Measurements from ENCODE around the gene COL12A1.

COL12A1 gene

DNA sequence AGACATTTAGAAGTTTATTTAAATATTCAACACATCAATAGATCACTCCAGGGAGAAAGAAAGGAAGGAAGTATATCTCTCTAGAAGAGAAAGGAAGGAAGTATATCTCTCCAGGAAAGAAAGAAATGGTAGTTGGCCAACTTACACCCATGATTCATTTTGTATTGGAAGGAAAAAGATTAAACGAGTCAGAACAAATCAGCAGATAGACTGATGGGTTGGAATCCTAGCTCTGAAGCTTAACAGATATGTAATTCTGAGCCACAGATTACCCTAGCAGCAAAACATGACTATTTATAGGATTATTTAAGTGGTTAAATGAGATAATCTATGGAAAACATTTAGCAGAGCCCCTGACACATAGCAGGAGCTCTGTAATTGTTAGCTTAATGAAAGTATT lies 27.1 kb downstream of the COL12A1 start:
- Histone ChIP-seq H3K9me3 (ENCODE audit: control insufficient read depth, insufficient read depth, low read length) (no peaks in the 10 kb centered on the region), H3K4me1 (ENCODE audit: insufficient read depth, low read length) (no peaks in the 10 kb centered on the region), H3K36me3 (ENCODE audit: insufficient read depth, low read length) (no peaks in the 10 kb centered on the region), H3K9ac (ENCODE audit: low read depth, low read length) (no peak overlapping the region)

DNA sequence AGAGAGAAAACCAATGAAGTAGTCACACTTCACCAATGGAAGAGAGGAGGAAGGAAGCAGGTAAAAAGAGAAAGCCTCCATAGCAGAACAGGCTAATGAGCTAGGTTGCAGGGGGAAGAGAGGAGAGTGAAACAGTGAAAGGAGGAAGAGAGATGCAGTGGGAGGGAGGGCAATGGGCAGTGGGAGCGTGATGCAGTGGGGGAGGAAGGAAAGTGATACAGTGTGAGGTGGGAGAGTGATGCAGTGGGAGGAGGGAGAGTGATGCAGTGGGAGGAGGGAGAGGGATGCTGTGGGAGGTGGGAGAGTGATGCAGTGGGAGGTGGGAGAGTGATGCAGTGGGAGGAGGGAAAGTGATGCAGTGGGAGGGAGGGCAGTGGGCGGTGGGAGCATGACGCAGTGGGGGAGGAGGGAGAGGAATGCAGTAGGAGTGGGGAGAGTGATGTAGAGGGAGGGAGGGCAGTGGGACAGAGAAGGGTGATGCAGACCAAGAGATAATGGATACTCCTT lies 29.7 kb downstream of the COL12A1 start:
- Histone ChIP-seq H3K9me3 (ENCODE audit: control insufficient read depth, insufficient read depth, low read length) (no peaks in the 10 kb centered on the region), H3K4me1 (ENCODE audit: insufficient read depth, low read length) (no peaks in the 10 kb centered on the region), H3K9ac (ENCODE audit: low read depth, low read length) (no peak overlapping the region), H3K36me3 (ENCODE audit: insufficient read depth, low read length) (no peaks in the 10 kb centered on the region)

DNA sequence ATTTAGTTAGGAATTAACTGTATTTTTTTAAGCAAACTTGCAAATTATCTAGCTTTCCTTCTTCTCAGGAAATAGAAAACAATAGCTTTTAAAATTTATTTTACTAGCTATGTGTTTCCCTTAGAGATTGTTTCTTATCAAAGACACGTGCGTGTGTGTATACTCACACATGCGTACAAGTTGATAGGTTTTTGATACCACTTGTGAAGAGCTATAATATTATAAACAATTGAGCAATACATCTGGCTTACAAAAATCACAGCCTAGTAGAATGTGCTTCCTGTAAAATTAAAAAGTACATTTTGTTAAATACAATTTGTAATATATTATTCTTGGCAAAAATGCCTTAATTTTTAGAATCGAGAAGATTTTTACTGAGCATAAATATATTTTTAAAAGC lies 33.9 kb downstream of the COL12A1 start:
- H3K4me1 ChIP-seq (ENCODE audit: insufficient read depth, low read length) = peaks cover 3% of the 10 kb centered on the region; the same call in 1 of the 2 replicates
- H3K36me3 ChIP-seq (ENCODE audit: insufficient read depth, low read length) = no peaks in the 10 kb centered on the region
- H3K9ac ChIP-seq (ENCODE audit: low read depth, low read length) = no peak overlapping the region
- H3K9me3 ChIP-seq (ENCODE audit: control insufficient read depth, insufficient read depth, low read length) = no peaks in the 10 kb centered on the region

DNA sequence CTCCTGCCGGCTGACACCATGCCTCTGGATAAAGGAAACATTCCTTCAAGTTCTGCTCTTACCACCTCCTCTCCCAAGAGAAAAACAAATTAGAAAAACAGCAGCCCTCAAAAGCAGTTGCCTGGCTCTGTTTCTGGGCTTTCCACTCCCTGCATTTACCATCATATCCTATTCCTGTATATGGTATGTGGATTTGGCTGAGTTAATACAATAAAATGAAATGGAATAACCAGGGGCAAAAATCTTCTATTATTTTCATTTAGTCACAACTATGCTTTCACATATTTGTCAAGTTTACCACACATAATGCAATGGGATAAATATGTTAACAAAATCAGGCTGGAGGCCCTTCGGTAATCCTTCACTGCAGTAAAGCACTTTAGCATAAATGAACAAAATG lies 34.3 kb downstream of the COL12A1 start:
- Histone ChIP-seq H3K36me3 (ENCODE audit: insufficient read depth, low read length) (no peaks in the 10 kb centered on the region), H3K9me3 (ENCODE audit: control insufficient read depth, insufficient read depth, low read length) (no peaks in the 10 kb centered on the region), H3K4me1 (ENCODE audit: insufficient read depth, low read length) (peaks cover 3% of the 10 kb centered on the region; the same call in 1 of the 2 replicates), H3K9ac (ENCODE audit: low read depth, low read length) (no peak overlapping the region)

DNA sequence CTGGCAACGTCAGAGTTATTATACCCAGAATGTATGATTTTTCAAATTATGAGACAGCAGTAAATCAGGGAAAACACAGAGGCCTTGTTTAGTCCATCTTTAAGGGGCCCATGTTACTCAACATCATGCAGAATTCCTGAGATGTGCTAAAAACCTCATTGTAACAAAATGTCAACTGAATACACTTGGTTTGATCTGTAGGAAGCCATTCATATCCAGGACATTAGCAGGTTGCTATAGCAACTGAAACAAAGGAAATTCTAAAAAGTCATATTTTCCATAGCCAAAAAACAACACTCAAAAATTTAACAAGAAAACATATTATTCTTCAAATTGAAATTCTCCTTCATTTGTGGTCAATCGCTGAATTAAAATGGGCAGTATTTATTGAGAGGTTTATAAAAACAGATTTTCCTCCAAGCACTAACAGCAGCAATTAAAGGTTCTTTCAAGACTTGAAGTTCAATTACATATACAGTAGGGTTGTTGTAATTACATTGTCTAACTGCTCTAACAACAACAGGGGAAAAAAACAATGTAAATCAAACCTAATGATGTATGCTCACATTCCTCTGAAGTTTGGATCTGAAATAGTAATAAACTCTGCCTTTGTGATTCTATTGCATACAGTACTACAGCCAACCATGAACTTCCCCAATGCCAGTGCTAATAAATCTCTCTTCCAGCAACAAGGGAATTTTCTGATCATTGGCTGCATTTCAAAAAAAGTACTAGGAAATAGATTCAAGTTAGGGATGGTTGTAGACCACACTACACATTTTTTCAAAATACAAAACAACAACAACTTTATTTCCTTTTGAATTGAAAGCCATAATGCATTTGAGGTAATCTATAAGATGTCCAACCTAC lies 34.9 kb downstream of the COL12A1 start:
- no peaks in the 10 kb centered on the region for H3K9me3 ChIP-seq (ENCODE audit: control insufficient read depth, insufficient read depth, low read length)
- peaks cover 3% of the 10 kb centered on the region; the same call in 1 of the 2 replicates for H3K4me1 ChIP-seq (ENCODE audit: insufficient read depth, low read length)
- H3K9ac ChIP-seq (ENCODE audit: low read depth, low read length) = no peak overlapping the region
- no peaks in the 10 kb centered on the region for H3K36me3 ChIP-seq (ENCODE audit: insufficient read depth, low read length)

DNA sequence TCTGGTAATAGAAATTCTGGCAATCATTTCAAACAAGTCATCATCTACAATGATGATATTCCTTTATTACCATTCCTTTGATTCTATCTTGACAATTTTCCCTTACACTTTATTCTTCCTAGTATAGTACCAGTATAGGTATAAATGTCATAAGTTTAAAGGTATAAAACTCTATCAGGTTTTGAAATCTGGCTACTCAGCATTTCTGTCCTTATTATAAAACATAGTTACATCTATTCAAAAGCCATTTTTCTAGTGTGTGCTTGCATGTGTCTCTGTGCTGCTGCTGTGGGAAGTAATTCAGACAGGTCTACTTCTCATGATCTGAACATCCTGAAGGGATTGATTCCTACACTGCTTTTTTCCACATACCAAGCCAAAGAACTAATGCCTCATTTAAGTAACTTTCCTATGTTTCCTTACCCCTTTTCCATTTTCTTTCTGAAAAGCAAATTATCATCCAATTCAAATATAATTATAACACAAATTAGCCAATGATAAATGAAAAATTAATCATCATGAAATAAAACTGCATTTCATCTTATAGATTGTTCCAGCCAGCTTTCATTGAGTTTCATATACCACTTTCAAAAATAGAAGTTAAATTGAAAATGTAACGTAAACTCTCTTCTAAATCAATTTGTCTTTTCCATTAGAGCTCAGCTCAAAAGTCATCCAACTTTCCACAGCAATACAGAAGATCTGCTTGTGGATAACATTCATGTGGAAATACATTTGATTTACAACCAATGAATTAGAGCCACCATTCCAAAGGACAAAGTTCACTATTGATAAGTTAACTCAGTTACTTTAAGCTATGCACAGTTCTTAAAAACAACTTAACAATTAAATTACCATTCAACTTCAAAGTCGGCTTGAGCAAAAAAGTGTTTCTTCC lies 35.9 kb downstream of the COL12A1 start:
- H3K9ac ChIP-seq (ENCODE audit: low read depth, low read length) = no peak overlapping the region
- H3K4me1 ChIP-seq (ENCODE audit: insufficient read depth, low read length) = peaks cover 3% of the 10 kb centered on the region; the same call in 1 of the 2 replicates
- no peaks in the 10 kb centered on the region for H3K36me3 ChIP-seq (ENCODE audit: insufficient read depth, low read length)
- no peaks in the 10 kb centered on the region for H3K9me3 ChIP-seq (ENCODE audit: control insufficient read depth, insufficient read depth, low read length)

DNA sequence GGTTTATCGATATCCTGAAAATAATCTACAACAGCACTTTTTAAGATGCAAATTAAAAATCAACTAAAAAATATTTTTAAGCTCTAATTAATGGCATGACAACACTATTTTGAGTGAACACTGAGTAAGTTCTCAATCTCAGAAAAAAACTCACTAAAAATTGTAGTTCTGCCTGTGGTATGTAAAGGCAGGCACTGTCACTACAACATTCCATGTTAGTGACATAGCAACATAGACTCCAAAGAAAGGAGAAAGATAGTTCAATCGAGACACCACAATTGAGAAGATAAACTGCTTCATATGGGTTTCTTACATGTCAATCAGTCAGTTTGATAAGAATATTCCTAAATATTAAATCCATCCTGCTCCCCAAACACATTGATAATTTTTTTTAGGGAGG lies 38.0 kb downstream of the COL12A1 start:
- H3K36me3 ChIP-seq (ENCODE audit: insufficient read depth, low read length) = no peaks in the 10 kb centered on the region
- H3K9me3 ChIP-seq (ENCODE audit: control insufficient read depth, insufficient read depth, low read length) = no peaks in the 10 kb centered on the region
- no peak overlapping the region for H3K9ac ChIP-seq (ENCODE audit: low read depth, low read length)
- H3K4me1 ChIP-seq (ENCODE audit: insufficient read depth, low read length) = peaks cover 3% of the 10 kb centered on the region; the same call in 1 of the 2 replicates

DNA sequence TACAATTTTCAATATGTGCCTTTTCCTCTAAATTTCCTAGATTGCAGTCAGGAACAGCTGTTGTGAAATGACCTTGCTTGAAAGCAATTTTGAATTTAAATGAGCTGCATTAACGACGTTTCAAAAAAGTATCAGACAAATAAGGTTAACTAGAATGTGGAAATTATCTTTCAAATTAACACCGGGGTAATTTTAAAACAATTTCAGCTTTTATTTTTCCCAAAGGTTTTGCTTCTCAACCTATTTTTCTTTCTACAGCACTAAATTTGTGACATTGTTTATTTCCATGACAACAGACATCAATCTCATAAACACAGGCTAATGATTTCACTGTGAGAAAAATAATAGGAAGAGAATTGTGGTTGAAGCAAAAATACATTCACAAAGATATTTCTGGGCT lies 38.5 kb downstream of the COL12A1 start:
- Histone ChIP-seq H3K9ac (ENCODE audit: low read depth, low read length) (no peak overlapping the region), H3K36me3 (ENCODE audit: insufficient read depth, low read length) (no peaks in the 10 kb centered on the region), H3K4me1 (ENCODE audit: insufficient read depth, low read length) (peaks cover 3% of the 10 kb centered on the region; the same call in 1 of the 2 replicates), H3K9me3 (ENCODE audit: control insufficient read depth, insufficient read depth, low read length) (no peaks in the 10 kb centered on the region)

DNA sequence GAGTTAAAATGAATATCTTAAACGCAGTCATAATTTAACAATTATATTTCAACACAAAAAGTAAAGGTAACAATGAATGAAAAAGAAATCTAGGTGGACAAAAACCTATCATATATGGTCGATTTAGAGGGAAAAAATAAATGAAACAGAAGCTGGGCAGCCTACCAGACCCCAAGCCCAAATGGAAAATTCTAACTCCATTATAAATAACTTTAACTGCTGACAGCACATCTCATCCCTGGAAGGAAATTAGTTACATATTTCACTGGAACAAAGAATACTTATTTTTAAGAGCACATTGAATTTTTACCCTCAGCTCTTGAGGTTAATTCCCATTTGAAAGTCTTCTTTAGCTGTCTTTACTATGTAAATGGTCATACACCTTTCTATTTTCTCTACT lies 39.1 kb downstream of the COL12A1 start:
- no peak overlapping the region for H3K9ac ChIP-seq (ENCODE audit: low read depth, low read length)
- peaks cover 3% of the 10 kb centered on the region; the same call in 1 of the 2 replicates for H3K4me1 ChIP-seq (ENCODE audit: insufficient read depth, low read length)
- H3K36me3 ChIP-seq (ENCODE audit: insufficient read depth, low read length) = no peaks in the 10 kb centered on the region
- H3K9me3 ChIP-seq (ENCODE audit: control insufficient read depth, insufficient read depth, low read length) = no peaks in the 10 kb centered on the region

DNA sequence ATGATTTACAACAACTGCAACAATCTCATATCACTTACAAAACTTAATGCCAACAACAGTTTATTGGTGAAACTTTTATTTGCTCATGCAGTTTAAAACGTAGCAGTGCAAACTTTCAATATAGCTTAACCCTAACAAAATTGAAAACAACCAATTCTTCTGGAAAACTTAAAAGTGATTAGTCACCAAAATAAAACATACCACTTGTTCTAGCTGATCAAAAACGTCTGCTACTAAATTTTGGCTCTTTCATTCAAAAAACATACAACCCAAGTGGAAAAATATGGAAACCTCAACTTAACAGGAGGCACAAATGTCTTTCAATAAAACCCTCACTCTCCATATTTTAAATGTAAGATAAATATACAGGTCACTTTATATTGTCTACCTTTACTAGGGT lies 39.6 kb downstream of the COL12A1 start:
- H3K9me3 ChIP-seq (ENCODE audit: control insufficient read depth, insufficient read depth, low read length) = no peaks in the 10 kb centered on the region
- no peaks in the 10 kb centered on the region for H3K36me3 ChIP-seq (ENCODE audit: insufficient read depth, low read length)
- no peak overlapping the region for H3K9ac ChIP-seq (ENCODE audit: low read depth, low read length)

DNA sequence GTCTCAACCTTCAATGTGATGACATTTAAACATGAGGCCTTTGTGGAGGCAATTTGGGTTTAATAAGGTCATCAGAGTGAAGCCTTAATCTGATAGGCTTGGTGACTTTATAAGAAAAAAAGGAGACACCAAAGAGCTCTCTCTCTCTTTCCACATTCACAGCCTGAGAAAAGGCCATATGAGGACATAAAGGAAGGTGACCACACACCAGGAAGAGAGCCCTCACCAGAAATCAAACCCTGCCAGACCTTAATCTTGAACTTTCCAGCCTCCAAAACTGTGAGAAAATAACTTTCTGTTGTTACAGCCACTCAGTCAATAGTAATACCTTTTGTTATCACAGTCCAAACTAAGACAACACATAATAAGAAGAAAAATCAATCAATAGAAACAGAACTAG lies 47.7 kb downstream of the COL12A1 start:
- Histone ChIP-seq H3K4me1 (ENCODE audit: insufficient read depth, low read length) (no peaks in the 10 kb centered on the region), H3K9ac (ENCODE audit: low read depth, low read length) (no peak overlapping the region), H3K9me3 (ENCODE audit: control insufficient read depth, insufficient read depth, low read length) (no peaks in the 10 kb centered on the region), H3K36me3 (ENCODE audit: insufficient read depth, low read length) (no peaks in the 10 kb centered on the region)

More for the DNA sequence above, 39.6 kb downstream of the COL12A1 start:
- H3K4me1 ChIP-seq (ENCODE audit: insufficient read depth, low read length) = peaks cover 3% of the 10 kb centered on the region; the same call in 1 of the 2 replicates

DNA sequence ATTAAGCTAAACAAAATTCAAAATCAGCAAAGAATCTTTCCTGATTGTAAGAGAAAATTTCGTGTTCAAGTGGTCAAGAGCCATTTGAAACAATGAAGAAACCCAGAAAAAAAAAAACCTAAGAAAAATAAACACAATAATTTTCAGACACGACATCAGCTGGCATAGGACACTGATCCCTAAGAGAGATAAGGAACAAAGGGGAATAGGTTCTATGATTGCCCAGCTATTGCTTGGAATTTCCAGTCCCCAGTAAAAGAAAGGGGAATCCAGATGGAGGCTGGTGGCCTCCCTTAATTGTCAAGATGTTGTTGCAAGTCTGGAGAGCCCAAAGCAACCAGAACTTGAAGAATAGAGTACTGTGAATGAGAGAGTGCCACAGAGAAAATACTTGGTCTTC lies 48.5 kb downstream of the COL12A1 start:
- Histone ChIP-seq H3K36me3 (ENCODE audit: insufficient read depth, low read length) (no peaks in the 10 kb centered on the region), H3K9me3 (ENCODE audit: control insufficient read depth, insufficient read depth, low read length) (no peaks in the 10 kb centered on the region), H3K4me1 (ENCODE audit: insufficient read depth, low read length) (no peaks in the 10 kb centered on the region), H3K9ac (ENCODE audit: low read depth, low read length) (no peak overlapping the region)

DNA sequence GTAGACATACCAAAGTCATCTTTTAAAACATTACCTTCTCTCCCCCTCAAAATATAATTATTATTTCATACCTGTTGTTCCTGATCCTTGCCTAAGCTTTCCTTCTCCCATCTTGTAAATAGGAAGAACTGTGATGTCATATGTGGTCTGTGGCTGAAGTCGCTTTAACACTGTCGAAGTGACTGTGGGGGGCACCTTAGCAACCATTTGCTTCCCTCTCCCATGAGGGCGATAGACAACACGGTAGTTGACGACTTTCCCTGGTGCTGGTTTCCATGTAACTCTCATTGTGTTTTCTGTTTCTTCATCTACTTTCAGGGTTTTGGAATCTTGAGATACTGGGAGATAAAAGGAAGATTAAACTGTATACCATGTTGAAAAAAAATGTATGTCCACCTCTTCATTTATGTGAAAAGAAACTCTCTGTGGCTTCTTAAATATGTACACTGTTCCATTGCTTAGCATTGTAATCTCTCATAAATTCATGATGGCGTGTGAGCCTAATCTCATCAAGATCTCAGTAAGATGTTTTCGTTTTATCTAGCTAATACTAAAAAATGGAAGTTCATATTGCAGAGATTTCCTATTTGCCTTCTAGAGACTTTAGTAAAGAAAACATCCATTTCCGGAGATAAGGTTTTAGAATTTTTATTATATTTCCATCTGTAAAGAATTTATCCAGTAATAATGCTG lies 49.5 kb downstream of the COL12A1 start:
- Histone ChIP-seq H3K4me1 (ENCODE audit: insufficient read depth, low read length) (no peaks in the 10 kb centered on the region), H3K9ac (ENCODE audit: low read depth, low read length) (no peak overlapping the region), H3K36me3 (ENCODE audit: insufficient read depth, low read length) (no peaks in the 10 kb centered on the region), H3K9me3 (ENCODE audit: control insufficient read depth, insufficient read depth, low read length) (no peaks in the 10 kb centered on the region)

DNA sequence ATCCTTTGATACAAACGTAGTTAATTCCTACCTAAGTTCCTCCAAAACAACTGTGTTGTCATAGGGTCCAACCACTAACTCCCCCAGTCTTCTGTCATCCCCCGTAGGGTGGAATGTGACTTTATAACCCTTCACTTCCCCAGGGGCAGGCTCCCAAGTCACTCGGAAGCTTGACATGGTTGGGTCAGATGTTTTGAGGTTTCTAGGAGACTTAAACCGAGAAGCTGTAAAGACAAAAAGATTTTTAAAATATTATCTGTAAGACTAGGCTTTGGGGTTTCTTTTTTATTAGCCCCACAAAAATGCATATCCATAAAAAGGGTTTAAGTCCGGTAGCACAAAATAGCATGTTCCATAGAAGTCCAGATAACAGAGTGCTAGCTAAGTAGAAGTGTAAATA lies 50.2 kb downstream of the COL12A1 start:
- no peak overlapping the region for H3K9ac ChIP-seq (ENCODE audit: low read depth, low read length)
- no peaks in the 10 kb centered on the region for H3K4me1 ChIP-seq (ENCODE audit: insufficient read depth, low read length)
- H3K9me3 ChIP-seq (ENCODE audit: control insufficient read depth, insufficient read depth, low read length) = no peaks in the 10 kb centered on the region
- H3K36me3 ChIP-seq (ENCODE audit: insufficient read depth, low read length) = no peaks in the 10 kb centered on the region

All from ES-I3 (cell line).